ENCODE data around the gene CDK2AP2. TPM values are rescaled to one million over a fixed set of nuclear protein-coding genes. Genes with fewer than 3 reads are reported as not detected.
"Not testable (repeated sequence)": the region's sequence is repeated elsewhere in the genome, so short reads cannot be mapped to it uniquely, and the experiment has no call there.

CDK2AP2 gene
- total RNA-seq, 4 donors from 2014 or later = 2.1 to 28.7 (median 6.9) TPM

DNA sequence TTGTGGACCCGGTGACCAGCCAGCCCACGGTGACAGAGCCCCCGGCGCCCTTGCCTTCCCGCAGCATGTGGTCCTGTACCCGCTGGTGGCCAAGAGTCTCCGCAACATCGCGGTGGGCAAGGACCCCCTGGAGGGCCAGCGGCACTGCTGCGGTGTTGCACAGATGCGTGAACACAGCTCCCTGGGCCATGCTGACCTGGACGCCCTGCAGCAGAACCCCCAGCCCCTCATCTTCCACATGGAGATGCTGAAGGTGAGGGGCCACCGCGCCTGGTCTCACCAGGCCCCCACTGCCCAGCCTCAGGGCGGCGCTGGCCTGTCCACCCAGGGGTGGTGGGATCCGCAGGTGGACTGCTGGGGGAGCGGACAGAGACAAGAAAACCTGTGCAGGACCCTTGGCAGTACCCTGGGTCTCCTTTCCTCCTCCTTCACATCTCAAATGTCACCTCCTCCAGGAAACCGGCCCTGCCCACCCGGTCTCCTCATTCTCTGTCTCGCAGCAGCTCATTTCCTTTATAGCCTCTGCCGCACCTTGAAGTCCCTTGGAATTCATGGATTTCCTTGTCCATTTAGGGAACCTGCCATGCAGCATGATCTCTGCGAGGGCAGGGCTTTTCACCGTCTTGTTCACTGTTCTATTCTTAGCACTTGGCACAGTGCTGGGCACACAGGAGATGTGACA lies 18.6 kb downstream of the CDK2AP2 start:
- no peak for TF ChIP-seq CTCF (IDR thresholded peaks at IDR 0.05)
- TF ChIP-seq POLR2A (IDR thresholded peaks at IDR 0.05) = no peak
- H3K4me3 ChIP-seq = no peak overlapping the region
- H3K27ac ChIP-seq = no peak overlapping the region
- no peaks in the 10 kb centered on the region for H3K36me3 ChIP-seq
- DNase-seq = no peak
- no peaks in the 10 kb centered on the region for H3K4me1 ChIP-seq
- no peaks in the 10 kb centered on the region for H3K9me3 ChIP-seq
- no peaks in the 10 kb centered on the region for H3K27me3 ChIP-seq
- intact Hi-C loops (cut with DNase I; ENCODE audit: low total_unique reads) = no loop called here

DNA sequence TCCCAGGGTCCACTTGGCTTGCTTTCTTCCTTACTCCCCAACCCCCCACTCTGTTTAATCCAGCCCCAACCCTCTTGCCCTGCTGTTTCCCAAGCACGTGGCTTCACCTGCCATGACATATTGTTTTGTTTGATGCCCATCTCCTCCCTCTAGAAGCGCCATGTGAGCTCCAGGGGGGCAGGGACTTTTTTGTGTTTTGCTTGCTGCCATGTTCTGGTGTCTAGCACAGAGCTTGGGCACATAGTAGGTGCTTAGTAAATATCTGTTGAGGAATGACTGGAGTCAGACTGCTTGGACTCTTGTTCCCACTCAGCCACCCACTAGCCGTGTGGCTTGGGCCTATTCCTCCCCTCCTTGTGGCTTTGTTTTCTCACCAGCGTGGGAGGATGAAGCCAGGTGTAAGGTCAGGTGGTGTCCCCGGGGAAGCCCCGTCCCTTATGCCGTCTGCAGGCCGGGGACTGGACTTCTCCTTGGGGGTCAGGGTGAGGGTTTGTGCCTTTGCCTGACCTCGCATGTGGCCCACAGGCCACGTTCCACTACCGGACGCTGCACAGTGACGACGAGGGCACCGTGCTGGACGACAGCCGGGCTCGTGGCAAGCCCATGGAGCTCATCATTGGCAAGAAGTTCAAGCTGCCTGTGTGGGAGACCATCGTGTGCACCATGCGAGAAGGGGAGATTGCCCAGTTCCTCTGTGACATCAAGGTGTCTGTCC lies 21.3 kb downstream of the CDK2AP2 start:
- Histone ChIP-seq H3K4me3 (no peak overlapping the region), H3K27ac (no peak overlapping the region), H3K9me3 (no peaks in the 10 kb centered on the region), H3K27me3 (no peaks in the 10 kb centered on the region), H3K36me3 (no peaks in the 10 kb centered on the region), H3K4me1 (peaks cover 0 to 5% of the 10 kb centered on the region in 2 donors)
- intact Hi-C loops (cut with DNase I; ENCODE audit: low total_unique reads) = no loop called here
- DNase-seq = no peak
- no peak for TF ChIP-seq CTCF (IDR thresholded peaks at IDR 0.05)
- no peak for TF ChIP-seq POLR2A (IDR thresholded peaks at IDR 0.05)

DNA sequence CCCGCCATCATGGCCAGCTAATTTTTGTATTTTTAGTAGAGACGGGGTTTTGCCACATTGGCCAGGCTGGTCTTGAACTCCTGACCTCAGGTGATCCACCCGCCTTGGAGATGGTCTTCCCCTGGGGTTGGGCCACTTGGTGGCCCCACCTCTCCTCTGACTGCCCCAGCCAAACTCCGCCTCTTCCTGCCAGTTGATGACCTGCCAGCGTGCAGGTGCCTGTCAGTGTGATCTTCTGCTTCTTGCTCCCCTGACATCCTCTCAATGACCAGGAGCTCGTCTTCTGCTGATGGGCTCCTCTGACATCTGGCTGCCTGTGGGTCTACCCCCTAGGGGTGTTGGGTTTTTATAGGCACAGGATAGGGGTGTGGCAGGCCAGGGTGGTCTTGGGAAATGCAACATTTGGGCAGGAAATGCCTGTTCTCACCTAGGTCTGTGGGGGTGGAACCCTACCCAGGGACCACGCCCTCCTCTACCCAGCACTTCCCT lies 22.0 kb downstream of the CDK2AP2 start:
- intact Hi-C loops (cut with DNase I; ENCODE audit: low total_unique reads); H3K9me3 ChIP-seq; H3K27ac ChIP-seq; H3K4me3 ChIP-seq; H3K4me1 ChIP-seq; DNase-seq; H3K27me3 ChIP-seq; H3K36me3 ChIP-seq: not testable (repeated sequence)

DNA sequence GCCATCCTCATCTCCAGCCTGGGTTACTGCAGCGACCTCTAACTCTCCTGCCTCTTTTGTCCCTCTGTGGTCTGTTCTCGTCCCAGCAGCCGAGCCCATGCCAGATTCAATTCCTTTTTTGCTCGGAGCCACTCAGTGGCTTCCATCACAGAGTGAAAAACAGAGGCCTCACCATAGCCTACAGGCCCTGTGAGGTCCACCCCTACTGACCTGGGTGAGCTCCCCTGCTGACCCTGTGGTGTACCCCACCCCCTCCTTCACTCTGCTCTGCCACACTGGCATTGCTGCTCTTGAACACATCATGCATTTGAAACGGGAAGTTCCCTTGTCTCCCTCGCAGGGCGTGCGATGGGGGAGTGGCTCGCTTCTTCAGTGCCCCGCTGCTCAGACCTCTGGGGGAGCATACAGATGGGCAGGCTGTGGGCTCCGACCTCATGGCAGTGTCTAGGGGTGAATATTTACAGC lies 23.1 kb downstream of the CDK2AP2 start:
- no peak for TF ChIP-seq CTCF (IDR thresholded peaks at IDR 0.05)
- no peak for TF ChIP-seq POLR2A (IDR thresholded peaks at IDR 0.05)
- Histone ChIP-seq H3K36me3 (no peaks in the 10 kb centered on the region), H3K27ac (no peak overlapping the region), H3K27me3 (no peaks in the 10 kb centered on the region), H3K9me3 (no peaks in the 10 kb centered on the region), H3K4me1 (peaks cover 0 to 5% of the 10 kb centered on the region in 2 donors), H3K4me3 (no peak overlapping the region)
- no peak for DNase-seq
- intact Hi-C loops (cut with DNase I; ENCODE audit: low total_unique reads) = no loop called here

- DNase-seq = no peak
- peak overlapping the region; percentile 86 to 94 for H3K27ac ChIP-seq
Measured at GRCh38 chr11:67483831-67484665, 23.9 kb downstream of the CDK2AP2 start.

More at GRCh38 chr11:67483831-67484665, 23.9 kb downstream of the CDK2AP2 start:
- TF ChIP-seq CTCF (IDR thresholded peaks at IDR 0.05) (no peak), POLR2A (IDR thresholded peaks at IDR 0.05) (no peak)
- intact Hi-C loops (cut with DNase I; ENCODE audit: low total_unique reads) = no loop called here
- Histone ChIP-seq H3K27me3 (no peaks in the 10 kb centered on the region), H3K9me3 (no peaks in the 10 kb centered on the region), H3K4me3 (peak overlapping the region; percentile 48 to 65), H3K36me3 (no peaks in the 10 kb centered on the region), H3K4me1 (peaks cover 0 to 5% of the 10 kb centered on the region in 2 donors)
